ENCODE results near the gene TK1. TPM values are rescaled to one million over a fixed set of nuclear protein-coding genes. Genes with fewer than 3 reads are reported as not detected.
"Not testable (repeated sequence)": the region's sequence is repeated elsewhere in the genome, so short reads cannot be mapped to it uniquely, and the experiment has no call there.

The TK1 gene
- total and polyA plus RNA-seq, 9 donors, result 0.35 to 4.9 (median 1.4) TPM

DNA sequence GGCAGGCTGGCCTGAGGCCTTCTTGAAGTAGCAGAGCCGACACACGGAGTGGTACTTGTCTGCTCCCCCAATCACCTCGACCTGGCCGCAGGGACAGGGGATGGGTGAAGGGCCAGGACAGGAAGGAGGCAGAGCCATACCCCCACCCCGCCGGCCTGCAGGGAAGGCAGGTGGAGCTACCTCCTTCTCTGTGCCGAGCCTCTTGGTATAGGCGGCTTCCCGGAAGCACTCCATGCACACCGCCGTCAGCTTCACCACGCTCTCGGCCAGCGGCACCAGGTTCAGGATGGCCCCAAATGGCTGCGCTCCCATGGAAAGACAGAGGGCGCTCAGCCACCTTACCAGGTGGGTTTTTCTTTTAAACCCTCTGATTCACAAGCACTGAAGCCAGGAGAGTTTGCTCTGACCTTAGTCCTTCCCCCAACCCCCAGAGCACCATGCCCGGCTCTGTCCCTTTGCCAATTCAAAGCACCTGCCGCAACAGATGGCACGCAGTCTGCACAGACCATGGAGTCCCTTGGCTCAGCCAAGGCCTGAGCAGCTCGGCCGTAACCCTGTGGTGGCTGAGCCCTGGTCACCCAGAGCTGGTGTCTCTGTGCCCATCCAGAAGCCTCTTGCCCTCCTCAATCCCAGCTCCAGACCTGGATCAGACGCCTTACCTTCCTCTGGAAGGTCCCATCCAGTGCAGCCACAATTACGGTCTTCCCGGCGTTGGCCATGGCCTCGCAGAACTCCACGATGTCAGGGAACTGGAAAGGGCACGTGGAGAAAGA lies 11.8 kb downstream of the TK1 start:
- peak in 1 of 5 donors; percentile 41 for DNase-seq
- Histone ChIP-seq H3K36me3 (no peaks in the 10 kb centered on the region), H3K27ac (peak overlapping the region; percentile 74 to 77), H3K9me3 (no peaks in the 10 kb centered on the region), H3K27me3 (no peaks in the 10 kb centered on the region), H3K4me3 (no peak overlapping the region), H3K4me1 (ENCODE audit: insufficient read depth) (peaks cover 24% of the 10 kb centered on the region)
- WGBS, 3 donors, result 75 to 87% (median 83%) methylated on average over 28 of the region's 28 CpGs
- intact Hi-C loops (cut with DNase I), result loop anchor here in 2 of 4 donors (5.0 kb wide), 1 partner anchor 63 kb away; no protein-coding TSS in a partner anchor
- TF ChIP-seq, protein P1, sequence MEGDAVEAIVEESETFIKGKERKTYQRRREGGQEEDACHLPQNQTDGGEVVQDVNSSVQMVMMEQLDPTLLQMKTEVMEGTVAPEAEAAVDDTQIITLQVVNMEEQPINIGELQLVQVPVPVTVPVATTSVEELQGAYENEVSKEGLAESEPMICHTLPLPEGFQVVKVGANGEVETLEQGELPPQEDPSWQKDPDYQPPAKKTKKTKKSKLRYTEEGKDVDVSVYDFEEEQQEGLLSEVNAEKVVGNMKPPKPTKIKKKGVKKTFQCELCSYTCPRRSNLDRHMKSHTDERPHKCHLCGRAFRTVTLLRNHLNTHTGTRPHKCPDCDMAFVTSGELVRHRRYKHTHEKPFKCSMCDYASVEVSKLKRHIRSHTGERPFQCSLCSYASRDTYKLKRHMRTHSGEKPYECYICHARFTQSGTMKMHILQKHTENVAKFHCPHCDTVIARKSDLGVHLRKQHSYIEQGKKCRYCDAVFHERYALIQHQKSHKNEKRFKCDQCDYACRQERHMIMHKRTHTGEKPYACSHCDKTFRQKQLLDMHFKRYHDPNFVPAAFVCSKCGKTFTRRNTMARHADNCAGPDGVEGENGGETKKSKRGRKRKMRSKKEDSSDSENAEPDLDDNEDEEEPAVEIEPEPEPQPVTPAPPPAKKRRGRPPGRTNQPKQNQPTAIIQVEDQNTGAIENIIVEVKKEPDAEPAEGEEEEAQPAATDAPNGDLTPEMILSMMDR (IDR thresholded peaks at IDR 0.05), result no peak
- TF ChIP-seq EP300 (IDR thresholded peaks at IDR 0.05) (no peak), POLR2A (IDR thresholded peaks at IDR 0.05) (no peak)

DNA sequence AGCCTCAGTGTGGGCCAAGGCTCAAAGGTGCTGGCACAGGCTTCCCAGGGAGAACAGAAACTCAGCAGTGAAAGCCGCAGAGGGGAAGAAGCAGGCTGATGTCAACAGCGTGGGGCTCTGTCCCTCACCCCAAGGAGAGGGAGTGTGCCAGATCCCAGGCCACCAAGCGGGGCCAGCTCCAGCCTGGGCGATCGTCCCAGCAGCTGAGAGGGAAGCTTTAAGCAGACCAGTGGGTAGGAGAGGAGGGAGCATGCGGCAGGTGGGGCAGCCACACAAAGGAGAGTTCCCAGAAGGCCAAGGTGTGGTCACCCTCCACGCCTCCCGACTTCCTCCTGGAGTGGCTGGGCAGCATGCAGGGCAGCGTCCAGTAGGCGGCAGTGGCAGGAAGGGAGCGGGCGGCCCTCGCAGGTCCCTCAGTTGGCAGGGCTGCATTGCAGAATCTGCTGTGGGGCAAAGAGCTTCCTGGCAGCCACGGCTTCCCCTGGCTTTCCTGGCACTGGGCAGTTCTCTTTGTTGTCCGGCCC lies 12.4 kb downstream of the TK1 start:
- peak in 4 of 5 donors; percentile 50 to 60 (median 56) for DNase-seq
- H3K4me1 ChIP-seq (ENCODE audit: insufficient read depth), result peaks cover 23% of the 10 kb centered on the region
- H3K36me3 ChIP-seq, result no peaks in the 10 kb centered on the region
- H3K27me3 ChIP-seq, result no peaks in the 10 kb centered on the region
- 76 to 82% (median 81%) methylated on average over 15 of the region's 15 CpGs for WGBS, 3 donors
- intact Hi-C loops (cut with DNase I), result no loop called here
- H3K9me3 ChIP-seq, result no peaks in the 10 kb centered on the region
- H3K27ac ChIP-seq, result peak overlapping the region; percentile 74 to 77
- TF ChIP-seq EP300 (IDR thresholded peaks at IDR 0.05) (no peak), POLR2A (IDR thresholded peaks at IDR 0.05) (no peak)
- TF ChIP-seq, protein P1 (IDR thresholded peaks at IDR 0.05), result peak in 1 of 3 donors; percentile 22
- H3K4me3 ChIP-seq, result no peak overlapping the region

DNA sequence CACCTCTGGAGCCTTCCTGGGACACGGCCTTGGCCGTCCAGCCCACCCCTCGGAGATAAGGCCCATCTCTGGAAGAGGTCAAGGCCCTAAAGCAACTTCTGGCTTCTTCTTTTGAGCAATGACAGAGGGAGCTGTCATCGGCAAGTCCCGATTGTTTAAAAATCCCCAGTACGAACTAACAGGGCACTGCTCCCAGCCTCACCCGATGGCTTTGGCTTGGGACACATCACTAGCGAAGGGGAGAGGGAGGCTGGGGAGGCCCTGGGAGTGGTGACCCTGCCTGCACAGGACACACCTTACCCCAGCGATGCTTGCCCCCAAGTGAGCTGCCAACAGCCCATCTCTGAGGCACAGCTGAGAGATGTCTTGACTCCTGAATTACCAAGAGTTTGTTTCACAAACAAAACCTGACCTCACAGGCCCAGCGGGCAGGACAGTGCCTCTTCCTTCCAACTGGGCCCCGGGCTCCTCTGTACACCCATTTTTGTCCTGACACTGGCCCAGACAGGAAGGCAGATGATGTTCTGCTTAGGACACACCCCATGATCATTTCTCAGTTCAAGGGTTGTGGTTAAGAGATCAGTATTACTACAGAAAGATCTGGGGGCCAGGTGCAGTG lies 13.6 kb downstream of the TK1 start:
- DNase-seq, result peak in 2 of 5 donors; percentile 46 to 58
- no peaks in the 10 kb centered on the region for H3K27me3 ChIP-seq
- WGBS, 3 donors, result 23 to 46% (median 33%) methylated on average over 11 of the region's 11 CpGs
- intact Hi-C loops (cut with DNase I), result no loop called here
- no peaks in the 10 kb centered on the region for H3K36me3 ChIP-seq
- H3K9me3 ChIP-seq, result no peaks in the 10 kb centered on the region
- no peak overlapping the region for H3K4me3 ChIP-seq
- peaks cover 20% of the 10 kb centered on the region for H3K4me1 ChIP-seq (ENCODE audit: insufficient read depth)
- TF ChIP-seq, protein P1 (IDR thresholded peaks at IDR 0.05), result no peak
- TF ChIP-seq POLR2A (IDR thresholded peaks at IDR 0.05) (no peak), EP300 (IDR thresholded peaks at IDR 0.05) (no peak)
- H3K27ac ChIP-seq, result peak overlapping the region; percentile 64 to 77

DNA sequence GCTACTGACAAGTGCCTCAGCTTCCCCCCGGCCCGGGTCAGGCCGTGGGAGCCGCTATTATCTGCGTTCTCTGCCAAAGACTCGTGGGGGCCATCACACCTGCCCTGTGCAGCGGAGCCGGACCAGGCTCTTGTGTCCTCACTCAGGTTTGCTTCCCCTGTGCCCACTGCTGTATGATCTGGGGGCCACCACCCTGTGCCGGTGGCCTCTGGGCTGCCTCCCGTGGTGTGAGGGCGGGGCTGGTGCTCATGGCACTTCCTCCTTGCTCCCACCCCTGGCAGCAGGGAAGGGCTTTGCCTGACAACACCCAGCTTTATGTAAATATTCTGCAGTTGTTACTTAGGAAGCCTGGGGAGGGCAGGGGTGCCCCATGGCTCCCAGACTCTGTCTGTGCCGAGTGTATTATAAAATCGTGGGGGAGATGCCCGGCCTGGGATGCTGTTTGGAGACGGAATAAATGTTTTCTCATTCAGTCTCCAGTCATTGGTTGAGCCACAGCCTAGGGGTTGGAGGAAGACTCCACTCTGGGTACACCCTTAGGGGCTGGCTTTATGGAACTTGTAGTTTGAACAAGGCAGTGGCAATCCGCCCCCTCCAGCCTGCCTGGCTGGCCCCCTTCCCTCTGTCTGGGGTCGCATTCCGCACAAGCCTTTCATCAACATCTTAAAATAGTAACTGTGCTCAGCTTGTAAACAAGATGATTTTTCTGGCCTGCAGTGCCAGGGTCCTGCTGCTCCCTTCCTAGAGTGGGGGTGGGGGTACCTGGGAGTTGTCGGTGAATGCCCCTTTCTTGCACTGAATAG lies 14.4 kb downstream of the TK1 start:
- intact Hi-C loops (cut with DNase I), result no loop called here
- Histone ChIP-seq H3K4me1 (ENCODE audit: insufficient read depth) (peaks cover 20% of the 10 kb centered on the region), H3K4me3 (no peak overlapping the region), H3K36me3 (no peaks in the 10 kb centered on the region), H3K9me3 (no peaks in the 10 kb centered on the region), H3K27ac (peak overlapping the region; percentile 64 to 77), H3K27me3 (no peaks in the 10 kb centered on the region)
- peak; percentile 62 to 79 (median 69) for DNase-seq
- TF ChIP-seq POLR2A (IDR thresholded peaks at IDR 0.05) (no peak), EP300 (IDR thresholded peaks at IDR 0.05) (no peak)
- TF ChIP-seq, protein P1 (IDR thresholded peaks at IDR 0.05), result no peak
- 27 to 39% (median 33%) methylated on average over 19 of the region's 19 CpGs for WGBS, 3 donors

DNA sequence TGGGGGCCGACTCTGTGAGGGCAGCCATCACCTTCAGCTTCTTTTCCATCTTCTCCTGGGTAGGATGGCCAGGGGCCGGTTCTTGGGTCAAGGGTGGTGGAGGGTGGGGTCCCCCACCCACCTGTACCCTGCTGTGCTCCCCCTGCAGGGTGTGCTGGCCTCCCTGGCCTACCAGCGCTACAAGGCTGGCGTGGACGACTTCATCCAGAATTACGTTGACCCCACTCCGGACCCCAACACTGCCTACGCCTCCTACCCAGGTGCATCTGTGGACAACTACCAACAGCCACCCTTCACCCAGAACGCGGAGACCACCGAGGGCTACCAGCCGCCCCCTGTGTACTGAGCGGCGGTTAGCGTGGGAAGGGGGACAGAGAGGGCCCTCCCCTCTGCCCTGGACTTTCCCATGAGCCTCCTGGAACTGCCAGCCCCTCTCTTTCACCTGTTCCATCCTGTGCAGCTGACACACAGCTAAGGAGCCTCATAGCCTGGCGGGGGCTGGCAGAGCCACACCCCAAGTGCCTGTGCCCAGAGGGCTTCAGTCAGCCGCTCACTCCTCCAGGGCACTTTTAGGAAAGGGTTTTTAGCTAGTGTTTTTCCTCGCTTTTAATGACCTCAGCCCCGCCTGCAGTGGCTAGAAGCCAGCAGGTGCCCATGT lies 15.1 kb downstream of the TK1 start:
- H3K27me3 ChIP-seq; H3K4me3 ChIP-seq; H3K36me3 ChIP-seq; H3K9me3 ChIP-seq; intact Hi-C loops (cut with DNase I): not testable (repeated sequence)
- DNase-seq, result peak in 1 of 5 donors; percentile 45
- Histone ChIP-seq H3K4me1 (ENCODE audit: insufficient read depth) (peaks cover 20% of the 10 kb centered on the region), H3K27ac (peak overlapping the region; percentile 64 to 77)
- 84 to 90% (median 88%) methylated on average over 19 of the region's 19 CpGs for WGBS, 3 donors

All from ovary (tissue), 9 donors.